HG03045 (cell line): Measurements from ENCODE around the gene DNAAF5.

Experiments
- ATAC-seq: cut with Tn5 transposase; IDR thresholded peaks from one replicate; pipeline ENCODE4 v1.9.1; 2021; ENCODE audit warnings: mild to moderate bottlenecking, moderate library complexity; ENCODE audit not compliant: unreplicated experiment

The DNAAF5 gene

DNA sequence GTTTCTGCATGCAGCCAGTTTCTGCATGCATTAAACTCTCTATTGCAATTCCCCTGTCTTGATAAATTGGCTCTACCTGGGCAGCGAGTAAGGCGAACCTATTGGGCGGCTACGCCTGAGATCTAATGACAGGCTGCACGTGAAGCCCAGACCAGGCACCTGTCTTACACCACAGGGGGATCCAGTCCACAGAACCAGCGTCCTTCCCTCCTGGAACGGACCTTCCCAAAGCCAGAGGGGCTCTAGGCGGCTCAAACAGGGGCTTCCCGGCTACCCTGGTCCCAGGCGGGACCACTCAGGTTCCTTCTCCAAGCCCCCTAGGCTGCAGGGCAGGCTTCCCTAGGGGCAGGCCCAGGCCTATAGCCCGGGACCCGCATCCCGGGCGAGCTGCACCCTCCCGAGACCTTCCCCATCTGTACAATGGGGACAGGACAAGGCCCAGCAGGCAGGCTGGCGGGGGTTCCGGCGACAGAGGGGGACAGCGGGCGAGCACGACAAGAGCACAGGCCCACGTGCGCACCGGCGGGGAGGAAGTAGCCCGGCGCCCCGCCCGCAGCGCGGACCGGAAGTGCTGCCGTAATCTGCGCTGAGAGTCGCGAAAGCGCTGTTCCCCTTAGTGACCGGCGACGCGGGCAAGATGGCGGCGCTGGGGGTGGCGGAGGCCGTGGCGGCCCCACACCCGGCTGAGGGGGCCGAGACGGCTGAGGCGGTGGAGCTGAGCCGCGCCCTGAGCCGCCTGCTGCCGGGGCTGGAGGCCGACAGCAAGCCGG lies at the start of gene DNAAF5:
TSS of gene DNAAF5 (plus strand) at position 616 of the 770 bp plus-strand sequence. CDS start at position 638, 22 bp downstream.
- ATAC-seq, result peak; percentile 83

GRCh38 chr7:676972-677385 lies 49.5 kb upstream of the DNAAF5 start:
- ATAC-seq, result no peak

GRCh38 chr7:680411-681127 lies 45.9 kb upstream of the DNAAF5 start:
- ATAC-seq, result no peak

DNA sequence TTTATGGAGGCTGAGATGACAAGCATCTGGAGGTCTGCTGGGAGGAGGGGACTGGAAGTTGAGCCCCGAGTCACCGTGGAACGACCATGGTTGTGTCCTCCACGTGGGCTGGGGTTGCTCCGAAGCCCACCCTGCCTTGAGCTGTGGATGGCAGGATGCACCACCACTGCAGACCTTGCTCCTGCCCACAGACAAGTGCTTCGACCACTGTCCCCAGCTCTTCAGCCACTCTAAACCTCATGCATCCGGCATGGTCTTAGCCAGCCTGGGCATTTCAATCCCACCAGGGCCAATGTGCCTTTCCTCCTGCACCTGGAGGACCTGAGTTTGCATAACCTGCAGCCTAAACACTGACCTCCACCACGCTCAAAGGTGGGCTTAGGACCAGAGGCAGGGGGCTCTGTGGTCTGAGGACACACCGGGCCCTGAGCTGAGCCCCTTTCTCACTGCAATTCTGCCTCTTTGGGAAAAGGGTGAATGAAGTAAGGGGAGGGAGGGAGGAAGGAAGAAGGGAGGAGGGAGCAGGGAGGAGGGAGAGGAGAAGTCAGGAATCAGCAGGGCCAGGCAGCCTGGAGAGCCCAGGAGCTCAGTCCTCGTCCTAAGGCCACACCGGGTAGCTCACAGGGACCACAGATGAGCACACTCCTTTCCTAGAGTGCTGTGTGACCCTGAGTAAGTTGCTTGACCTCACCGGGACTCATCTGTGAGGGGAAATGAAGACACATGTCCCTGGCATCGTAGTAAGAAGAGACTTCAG lies 44.8 kb upstream of the DNAAF5 start:
- ATAC-seq, result no peak

DNA sequence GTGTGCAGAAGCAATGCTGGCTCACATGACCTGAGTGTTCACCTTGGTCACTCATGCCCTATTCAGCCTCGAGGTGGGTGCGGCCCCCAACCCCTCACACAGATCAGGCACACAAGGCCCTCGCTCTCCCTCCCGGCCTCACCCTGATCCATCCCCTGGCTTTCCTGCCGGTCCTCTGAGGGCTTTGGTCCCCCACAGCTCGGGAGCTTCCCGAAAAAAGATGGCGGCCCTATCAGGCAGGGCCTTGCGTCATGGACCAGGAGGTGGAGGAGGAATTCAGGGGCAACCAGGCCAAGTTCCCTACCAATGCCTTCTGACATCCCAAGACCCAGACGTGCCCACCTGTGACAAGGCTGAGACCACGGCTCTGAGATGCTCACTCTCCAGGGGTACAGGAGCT lies 43.7 kb upstream of the DNAAF5 start:
- no peak for ATAC-seq

GRCh38 chr7:683526-684205 lies 42.8 kb upstream of the DNAAF5 start:
- no peak for ATAC-seq

- ATAC-seq, result no peak
Observed at GRCh38 chr7:684416-684815, 42.1 kb upstream of the DNAAF5 start.

- no peak for ATAC-seq
Observed at GRCh38 chr7:685540-685939, 41.0 kb upstream of the DNAAF5 start.

- ATAC-seq, result no peak
Observed at GRCh38 chr7:690478-691360, 35.8 kb upstream of the DNAAF5 start.

- ATAC-seq, result no peak
Observed at GRCh38 chr7:691361-692045, 35.0 kb upstream of the DNAAF5 start.

- no peak for ATAC-seq
Observed at GRCh38 chr7:693280-693679, 33.2 kb upstream of the DNAAF5 start.

DNA sequence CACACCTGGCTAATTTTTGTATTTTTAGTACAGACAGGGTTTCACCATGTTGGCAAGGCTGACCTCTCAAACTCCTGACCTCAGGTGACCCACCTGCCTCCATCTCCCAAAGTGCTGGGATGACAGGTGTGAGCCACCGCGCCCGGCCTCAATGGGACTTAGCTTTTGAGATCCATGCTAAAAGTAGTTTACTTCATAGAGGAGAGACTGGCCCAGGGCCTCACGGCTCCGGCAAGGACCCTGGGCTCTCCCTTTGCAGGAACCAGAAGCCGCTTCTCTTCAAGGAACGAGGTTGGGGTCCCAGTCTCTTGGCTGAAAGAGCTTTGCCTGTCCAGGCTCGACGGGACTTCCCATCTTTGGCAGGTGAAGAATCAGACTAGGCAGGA lies 30.1 kb upstream of the DNAAF5 start:
- no peak for ATAC-seq

- no peak for ATAC-seq
Observed at GRCh38 chr7:696812-697551, 29.5 kb upstream of the DNAAF5 start.

DNA sequence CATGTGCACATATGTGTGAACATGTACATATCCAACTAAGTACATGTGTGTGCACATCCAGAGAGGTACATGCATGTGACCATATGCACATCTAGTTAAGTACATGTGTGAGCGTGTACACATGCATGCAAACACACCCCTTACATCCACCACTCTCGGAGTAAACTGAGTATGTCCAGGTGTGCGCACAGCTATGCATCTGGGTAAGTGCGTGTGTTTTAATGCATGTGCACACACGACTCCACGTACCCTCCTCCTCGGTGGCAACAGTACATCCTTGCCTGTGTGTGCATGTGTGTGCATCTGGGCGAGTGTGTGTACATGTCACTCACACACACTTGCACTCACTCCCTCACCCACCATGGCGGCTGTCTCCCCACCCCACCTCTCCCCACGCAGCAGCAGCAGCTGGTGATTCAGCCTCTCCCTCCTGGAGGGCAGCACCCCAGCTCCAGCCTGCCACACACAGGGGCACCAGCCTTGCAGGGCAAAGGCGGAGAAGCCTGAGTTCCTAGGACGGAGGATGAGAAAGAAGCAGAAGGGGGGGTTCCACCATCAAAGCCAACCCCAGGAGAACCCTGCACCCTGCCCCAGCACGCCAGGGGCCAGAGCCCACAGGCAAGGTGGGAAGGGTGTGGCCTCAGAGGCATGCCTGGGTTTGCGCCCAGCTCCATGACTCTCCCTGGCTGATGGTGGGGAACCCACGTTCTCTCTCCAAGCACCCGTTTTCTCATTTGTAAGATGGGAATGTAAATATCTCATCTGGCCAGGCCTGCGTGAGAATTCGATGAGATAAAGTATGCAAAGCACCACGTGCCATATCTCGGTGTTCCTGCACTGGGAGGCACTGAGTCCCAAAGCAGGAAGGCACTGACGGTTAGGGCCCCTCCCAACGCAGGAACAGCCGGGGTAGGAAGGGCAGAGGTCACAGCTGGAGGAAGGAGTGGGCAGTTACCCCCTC lies 27.7 kb upstream of the DNAAF5 start:
- ATAC-seq, result no peak

- ATAC-seq, result no peak
Observed at GRCh38 chr7:699476-700170, 26.9 kb upstream of the DNAAF5 start.

DNA sequence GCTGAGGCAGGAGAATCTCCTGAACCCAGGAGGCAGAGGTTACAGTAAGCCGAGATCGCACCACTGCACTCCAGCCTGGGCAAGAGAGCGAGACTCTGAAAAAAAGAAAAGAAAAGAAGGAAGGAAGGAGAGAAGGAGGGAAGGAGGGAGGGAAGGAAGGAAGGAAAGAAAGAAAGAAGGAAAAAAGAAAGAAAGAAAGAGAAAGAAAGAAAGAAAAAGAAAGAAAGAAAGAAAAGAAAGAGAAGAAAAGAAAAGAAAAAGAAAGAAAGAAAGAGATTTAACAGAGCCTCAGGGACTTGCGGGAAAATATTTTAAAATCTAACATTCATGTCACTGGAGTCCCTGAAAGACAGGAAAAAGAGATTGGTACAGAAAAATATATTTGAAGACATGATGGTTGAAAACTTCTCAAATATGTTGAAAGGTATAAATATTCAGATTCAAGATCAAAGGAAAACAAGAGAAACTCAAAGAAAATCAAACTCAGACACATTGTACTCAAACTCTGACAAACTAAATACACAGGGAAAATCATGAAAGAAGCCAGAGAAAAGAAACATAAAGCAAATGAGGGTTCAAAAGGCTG lies 25.3 kb upstream of the DNAAF5 start:
- ATAC-seq, result no peak

- ATAC-seq, result no peak
Observed at GRCh38 chr7:703049-703448, 23.4 kb upstream of the DNAAF5 start.
